SK-N-SH treated with all-trans-retinoic acid at 6 μM for 48 hours (cell line): ENCODE results near the gene BCL3.

Experiments used
- ISL1 ChIP-seq: fragments of 250-450 bp; sonication (Bioruptor Pico); IDR thresholded peaks from 2 replicates; pipeline ENCODE4 v2.1.2; 2022; ENCODE audit warnings: mild to moderate bottlenecking, moderate library complexity
- OSR1 ChIP-seq: fragments of 250-450 bp; sonication (Bioruptor Pico); IDR thresholded peaks from 2 replicates; pipeline ENCODE4 v1.8.0; 2022; ENCODE audit warnings: moderate library complexity, mild to moderate bottlenecking, inconsistent platforms
- PATZ1 ChIP-seq: fragments of 250-450 bp; sonication (Bioruptor Pico); IDR thresholded peaks from 2 replicates; pipeline ENCODE4 v1.8.0; 2020; ENCODE audit warnings: mild to moderate bottlenecking, moderate library complexity, borderline replicate concordance
- RARB ChIP-seq: fragments of 250-450 bp; sonication (Bioruptor Pico); IDR thresholded peaks from 2 replicates; pipeline ENCODE4 v1.8.0; 2021; ENCODE audit warnings: mild to moderate bottlenecking, moderate library complexity
- ZFP3 ChIP-seq: fragments of 250-450 bp; sonication (Bioruptor Pico); IDR thresholded peaks from 2 replicates; pipeline ENCODE4 v1.5.0; 2020; ENCODE audit warnings: mild to moderate bottlenecking, moderate library complexity
- ZNF70 ChIP-seq: fragments of 450-650 bp; formaldehyde crosslinking; IDR thresholded peaks from 2 replicates; pipeline ENCODE4 v1.5.0; 2020; ENCODE audit warnings: mild to moderate bottlenecking, moderate library complexity
- ZNF8 ChIP-seq: fragments of 450-650 bp; formaldehyde crosslinking; IDR thresholded peaks from 2 replicates; pipeline ENCODE4 v1.5.0; 2020; ENCODE audit warnings: mild to moderate bottlenecking, moderate library complexity
- TF ChIP-seq, protein P1 (sequence below): fragments of 250-450 bp; sonication (Bioruptor Pico); IDR thresholded peaks from 2 replicates; pipeline ENCODE4 v1.8.0; 2021; ENCODE audit warnings: low read depth, mild to moderate bottlenecking, moderate library complexity, borderline replicate concordance

GRCh38 chr19:44744871-44745332 lies 3.6 kb upstream of the BCL3 start:
- TF ChIP-seq ISL1 (no peak), RARB (CRISPR knock-in tag) (no peak), ZFP3 (CRISPR knock-in tag) (no peak), PATZ1 (CRISPR knock-in tag) (no peak), OSR1 (CRISPR knock-in tag) (no peak), ZNF70 (CRISPR knock-in tag) (no peak), ZNF8 (CRISPR knock-in tag) (no peak)
- TF ChIP-seq, protein P1, sequence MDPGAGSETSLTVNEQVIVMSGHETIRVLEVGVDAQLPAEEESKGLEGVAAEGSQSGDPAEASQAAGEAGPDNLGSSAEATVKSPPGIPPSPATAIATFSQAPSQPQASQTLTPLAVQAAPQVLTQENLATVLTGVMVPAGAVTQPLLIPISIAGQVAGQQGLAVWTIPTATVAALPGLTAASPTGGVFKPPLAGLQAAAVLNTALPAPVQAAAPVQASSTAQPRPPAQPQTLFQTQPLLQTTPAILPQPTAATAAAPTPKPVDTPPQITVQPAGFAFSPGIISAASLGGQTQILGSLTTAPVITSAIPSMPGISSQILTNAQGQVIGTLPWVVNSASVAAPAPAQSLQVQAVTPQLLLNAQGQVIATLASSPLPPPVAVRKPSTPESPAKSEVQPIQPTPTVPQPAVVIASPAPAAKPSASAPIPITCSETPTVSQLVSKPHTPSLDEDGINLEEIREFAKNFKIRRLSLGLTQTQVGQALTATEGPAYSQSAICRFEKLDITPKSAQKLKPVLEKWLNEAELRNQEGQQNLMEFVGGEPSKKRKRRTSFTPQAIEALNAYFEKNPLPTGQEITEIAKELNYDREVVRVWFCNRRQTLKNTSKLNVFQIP: no peak
